ENCODE results near the gene CDK11A. TPM values are rescaled to one million over a fixed set of nuclear protein-coding genes. Genes with fewer than 3 reads are reported as not detected.
"Not testable (repeated sequence)": the region's sequence is repeated elsewhere in the genome, so short reads cannot be mapped to it uniquely, and the experiment has no call there.

The CDK11A gene
- total RNA-seq, 1 donor from 2014 or later, result 51.5 TPM

DNA sequence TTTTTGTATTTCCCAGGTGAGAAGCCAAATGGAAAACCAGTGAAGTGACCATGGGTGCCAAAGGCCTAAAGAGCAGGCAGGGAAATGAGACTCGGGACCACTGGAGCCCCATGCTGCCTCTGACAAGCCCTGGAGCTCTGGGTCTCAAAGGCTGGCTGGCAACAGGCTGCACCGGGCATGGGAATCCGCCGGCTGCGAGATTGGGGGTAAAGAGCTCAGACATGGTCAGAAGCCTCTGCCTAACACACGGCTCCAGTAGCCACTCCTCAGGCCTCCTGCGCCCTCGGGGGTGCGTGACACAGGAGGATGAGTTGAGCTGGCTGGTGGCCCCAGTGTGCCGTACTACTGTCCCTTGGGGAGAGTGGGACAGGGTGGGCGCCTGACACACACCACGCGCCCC lies 6.1 kb upstream of the CDK11A start:
- DNase-seq (ENCODE audit: low spot score); intact Hi-C loops (cut with DNase I); ATAC-seq: not testable (repeated sequence)

DNA sequence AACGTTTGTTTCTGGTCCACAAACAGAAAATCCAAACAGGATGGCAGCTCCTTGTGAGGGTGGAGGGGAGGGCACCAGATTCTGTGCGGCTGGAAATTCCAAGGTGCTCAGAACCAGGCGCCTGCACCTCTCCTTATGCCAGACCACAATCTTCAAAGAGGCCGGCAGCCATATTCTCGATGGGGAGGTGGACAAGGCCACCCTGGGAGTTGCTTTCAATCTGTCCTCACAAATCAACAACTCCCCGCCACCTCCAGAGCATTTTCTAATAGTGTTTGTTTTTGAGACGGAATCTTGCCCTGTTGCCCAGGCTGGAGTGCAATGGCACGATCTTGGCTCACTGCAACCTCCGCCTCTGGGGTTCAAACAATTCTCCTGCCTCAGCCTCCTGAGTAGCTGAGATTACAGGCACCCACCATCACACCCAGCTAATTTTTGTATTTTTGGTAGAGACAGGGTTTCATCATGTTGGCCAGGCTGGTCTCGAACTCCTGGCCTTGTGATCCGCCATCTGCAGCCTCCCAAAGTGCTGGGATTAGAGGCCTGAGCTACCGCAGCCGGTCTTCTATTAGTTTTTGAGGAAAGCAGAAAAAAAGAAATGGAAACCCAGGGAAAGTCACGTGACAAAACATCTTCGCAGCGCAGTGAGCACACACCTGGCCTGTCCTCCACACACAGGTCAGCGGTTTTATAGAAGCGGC lies 5.1 kb upstream of the CDK11A start:
- intact Hi-C loops (cut with DNase I); DNase-seq (ENCODE audit: low spot score); ATAC-seq: not testable (repeated sequence)

DNA sequence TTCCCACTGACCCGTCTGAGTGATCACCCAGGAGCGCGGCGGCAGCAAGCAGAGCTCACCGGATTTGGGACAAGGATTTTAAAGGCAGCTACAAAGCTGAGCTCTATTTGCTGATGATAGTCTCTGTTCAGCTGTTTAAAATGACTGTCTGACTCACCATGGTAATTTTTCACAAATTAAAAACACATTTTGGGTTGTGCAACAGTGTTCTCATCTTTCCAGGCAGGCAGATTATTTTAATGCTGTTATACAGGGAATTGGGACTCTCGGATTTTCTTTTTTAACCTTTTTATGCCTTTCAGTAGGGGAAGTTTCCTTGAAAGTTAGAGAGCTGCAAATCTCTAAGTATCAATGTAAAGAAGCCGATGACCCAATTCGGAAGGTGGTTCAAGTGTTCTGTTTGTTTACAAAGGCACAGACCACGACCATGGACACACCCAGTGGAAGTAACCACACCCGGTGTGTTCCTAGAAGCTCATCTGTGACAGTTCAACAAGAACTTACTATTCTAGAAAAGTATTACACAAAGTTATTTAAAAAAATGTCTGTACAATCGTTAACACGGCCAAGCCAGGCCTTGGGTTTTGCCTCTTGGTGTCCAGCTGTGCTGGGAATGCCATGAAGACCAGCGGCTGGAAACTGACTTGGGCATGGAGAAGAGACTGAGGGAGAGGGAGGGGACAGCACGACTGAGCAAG lies 4.3 kb upstream of the CDK11A start:
- ATAC-seq, result peak; percentile 52
- DNase-seq (ENCODE audit: low spot score); intact Hi-C loops (cut with DNase I): not testable (repeated sequence)

- intact Hi-C loops (cut with DNase I); ATAC-seq; DNase-seq (ENCODE audit: low spot score): not testable (repeated sequence)
Measured at GRCh38 chr1:1727131-1727651, 3.0 kb upstream of the CDK11A start.

DNA sequence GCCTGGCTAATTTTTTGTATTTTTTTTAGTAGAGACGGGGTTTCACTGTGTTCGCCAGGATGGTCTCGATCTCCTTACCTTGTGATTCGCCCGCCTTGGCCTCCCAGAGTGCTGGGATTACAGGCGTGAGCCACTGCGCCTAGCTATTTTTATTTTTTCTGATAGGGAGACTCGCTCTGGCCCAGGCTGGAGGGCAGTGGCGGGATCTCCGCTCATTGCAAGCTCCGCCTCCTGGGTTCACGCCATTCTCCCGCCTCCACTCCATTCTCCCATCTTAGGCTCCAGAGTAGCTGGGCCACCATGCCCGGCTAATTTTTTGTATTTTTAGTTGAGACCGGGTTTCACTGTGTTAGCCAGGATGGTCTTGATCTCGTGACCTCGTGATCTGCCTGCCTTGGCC lies 1.9 kb upstream of the CDK11A start:
- intact Hi-C loops (cut with DNase I); DNase-seq (ENCODE audit: low spot score): not testable (repeated sequence)

GRCh38 chr1:1721201-1721600 lies 3.0 kb downstream of the CDK11A start:
- ATAC-seq (no peak), DNase-seq (ENCODE audit: low spot score) (no peak)
- intact Hi-C loops (cut with DNase I), result no loop called here

More for the DNA sequence above, 1.9 kb upstream of the CDK11A start:
- not testable (repeated sequence) for ATAC-seq

DNA sequence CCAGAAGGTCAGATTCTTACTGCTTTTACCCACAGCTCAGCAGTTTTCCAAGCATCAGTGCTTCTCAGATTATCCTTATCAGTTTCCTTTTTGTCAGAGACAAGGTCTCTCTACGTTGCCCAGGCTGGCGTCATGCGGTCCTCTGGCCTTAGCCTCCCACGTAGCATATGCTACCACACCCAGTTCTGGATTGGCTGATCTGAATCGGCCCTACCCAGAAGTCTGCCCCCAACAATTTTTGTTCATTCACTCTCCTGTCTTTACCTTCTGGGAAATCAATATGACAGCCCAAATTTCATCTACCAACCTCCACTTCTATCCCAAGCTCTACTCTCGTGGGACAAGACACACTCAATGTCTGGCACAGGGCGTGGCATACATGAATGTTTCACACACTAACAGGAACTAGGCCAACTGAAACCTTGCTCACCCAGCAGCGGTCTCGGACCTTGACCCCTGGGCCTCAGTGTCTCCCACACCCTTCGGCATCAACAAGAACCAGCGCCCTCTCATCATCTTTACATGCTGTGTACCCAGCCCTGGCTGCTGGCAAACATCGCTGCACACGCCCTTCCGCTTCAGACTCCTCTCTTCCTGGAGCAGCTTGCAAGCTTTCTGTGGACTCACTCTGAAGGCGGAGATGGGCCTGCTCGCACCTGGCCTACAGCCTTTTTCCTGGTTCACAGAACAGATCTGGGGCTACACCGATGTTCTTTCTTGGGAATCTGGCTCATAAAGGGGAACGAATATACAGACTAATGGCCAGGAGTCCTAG lies 8.9 kb downstream of the CDK11A start:
- DNase-seq (ENCODE audit: low spot score); intact Hi-C loops (cut with DNase I); ATAC-seq: not testable (repeated sequence)

DNA sequence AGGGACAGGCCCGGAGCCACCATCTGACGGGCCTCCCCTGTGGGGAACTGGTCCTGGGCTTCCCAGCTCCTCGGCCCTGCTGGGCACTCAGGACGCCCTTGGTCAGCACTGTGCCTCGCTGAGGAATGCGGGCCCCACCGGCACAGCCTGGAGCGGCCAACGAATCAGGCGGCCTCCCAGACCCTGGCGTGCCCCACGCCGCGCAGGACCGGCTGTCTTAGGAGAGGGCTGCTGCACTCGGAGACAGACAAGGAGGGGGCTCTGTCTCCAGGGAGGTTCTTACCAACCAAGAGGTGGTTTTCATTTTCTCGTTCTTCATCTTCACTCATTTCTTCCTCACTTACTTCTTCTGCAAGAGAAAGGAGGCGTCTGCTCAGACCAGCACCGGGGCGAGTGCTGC lies 16.3 kb downstream of the CDK11A start:
- peak; percentile 14 for DNase-seq (ENCODE audit: low spot score)
- intact Hi-C loops (cut with DNase I); ATAC-seq: not testable (repeated sequence)

DNA sequence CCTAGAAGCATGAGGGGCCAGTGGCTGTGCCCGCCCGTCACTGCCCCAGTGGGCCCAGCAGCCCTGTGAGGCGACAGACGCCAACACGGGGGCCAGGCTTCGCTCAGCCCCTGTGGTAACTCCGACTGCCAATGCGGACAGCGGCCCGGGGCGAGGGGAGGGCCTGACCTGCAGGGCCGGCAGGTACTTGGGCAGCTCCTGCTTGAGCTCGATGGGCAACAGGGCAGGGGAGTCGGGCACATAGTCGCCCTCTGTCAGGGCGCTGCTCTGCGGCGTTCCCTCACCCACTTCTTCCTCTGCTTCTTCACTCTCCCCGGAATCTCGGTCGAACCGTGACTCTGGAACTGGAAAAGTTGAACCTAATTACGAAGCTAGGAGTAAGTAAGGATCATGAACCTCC lies 16.9 kb downstream of the CDK11A start:
- ATAC-seq; intact Hi-C loops (cut with DNase I): not testable (repeated sequence)
- DNase-seq (ENCODE audit: low spot score), result peak; percentile 32

DNA sequence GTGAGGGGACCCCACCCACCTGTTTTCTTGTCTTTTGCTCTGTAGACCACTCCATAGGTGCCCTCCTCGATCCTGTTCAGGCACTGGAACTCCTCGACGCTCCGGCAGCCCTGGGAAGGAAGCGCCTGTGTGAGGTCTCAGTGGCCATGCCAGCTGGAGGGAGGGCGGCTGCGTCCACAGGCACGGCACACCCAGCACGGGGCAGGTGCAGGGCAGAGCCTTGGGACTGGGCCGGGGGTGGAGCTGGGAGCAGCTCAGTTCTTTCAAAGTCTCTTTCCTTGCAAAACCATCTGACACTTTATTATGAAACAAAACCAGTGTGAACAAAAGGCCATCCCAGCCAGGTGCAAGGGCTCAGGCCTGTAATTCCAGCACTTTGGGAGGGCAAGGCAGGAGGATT lies 18.5 kb downstream of the CDK11A start:
- ATAC-seq; DNase-seq (ENCODE audit: low spot score): not testable (repeated sequence)

GRCh38 chr1:1704284-1704957 lies 19.7 kb downstream of the CDK11A start:
- ATAC-seq; intact Hi-C loops (cut with DNase I): not testable (repeated sequence)
- peak; percentile 51 for DNase-seq (ENCODE audit: low spot score)

More for the DNA sequence above, 18.5 kb downstream of the CDK11A start:
- intact Hi-C loops (cut with DNase I), result not testable (repeated sequence)

DNA sequence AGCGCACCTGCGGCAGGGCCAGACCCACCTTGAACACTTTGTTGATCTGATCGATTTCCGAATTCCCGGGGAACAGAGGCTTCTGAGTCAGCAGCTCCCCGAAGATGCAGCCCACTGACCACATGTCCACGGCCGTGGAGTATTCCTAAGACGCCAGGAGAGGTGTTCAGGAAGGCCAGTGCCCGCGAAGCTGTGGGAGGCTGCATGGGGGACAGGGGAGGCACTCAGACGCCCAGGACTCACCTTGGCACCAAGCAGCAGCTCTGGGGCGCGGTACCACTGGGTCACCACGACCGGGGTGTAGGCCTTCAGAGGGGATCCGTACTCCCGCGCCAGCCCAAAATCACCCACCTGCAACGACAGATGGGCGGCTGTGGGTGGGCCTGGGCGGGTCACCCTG lies 20.4 kb downstream of the CDK11A start:
- DNase-seq (ENCODE audit: low spot score), result peak; percentile 54
- intact Hi-C loops (cut with DNase I), result no loop called here
- ATAC-seq, result no peak

DNA sequence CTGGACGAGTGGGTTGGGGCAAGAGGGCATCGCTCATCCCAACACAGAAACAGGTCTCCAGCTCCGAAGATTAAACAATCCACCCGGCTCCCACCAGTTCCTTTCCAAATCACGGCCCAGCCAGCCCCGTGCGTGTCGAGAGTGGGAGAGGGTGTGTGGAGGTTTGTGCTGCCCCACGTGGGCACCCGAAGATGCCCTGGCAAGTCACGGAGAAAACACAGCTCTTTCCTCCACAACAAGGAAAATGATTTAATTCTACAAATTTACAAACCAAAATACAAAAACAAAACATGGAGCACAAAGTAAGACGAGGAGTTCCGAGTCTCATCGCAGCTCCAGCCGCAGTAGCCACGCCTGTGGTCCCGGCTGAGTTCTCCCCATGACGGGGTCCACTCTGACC lies 21.7 kb downstream of the CDK11A start:
- ATAC-seq; DNase-seq (ENCODE audit: low spot score); intact Hi-C loops (cut with DNase I): not testable (repeated sequence)

GRCh38 chr1:1700557-1700956 lies 23.6 kb downstream of the CDK11A start:
- DNase-seq (ENCODE audit: low spot score); intact Hi-C loops (cut with DNase I): not testable (repeated sequence)
- ATAC-seq, result peak; percentile 22

DNA sequence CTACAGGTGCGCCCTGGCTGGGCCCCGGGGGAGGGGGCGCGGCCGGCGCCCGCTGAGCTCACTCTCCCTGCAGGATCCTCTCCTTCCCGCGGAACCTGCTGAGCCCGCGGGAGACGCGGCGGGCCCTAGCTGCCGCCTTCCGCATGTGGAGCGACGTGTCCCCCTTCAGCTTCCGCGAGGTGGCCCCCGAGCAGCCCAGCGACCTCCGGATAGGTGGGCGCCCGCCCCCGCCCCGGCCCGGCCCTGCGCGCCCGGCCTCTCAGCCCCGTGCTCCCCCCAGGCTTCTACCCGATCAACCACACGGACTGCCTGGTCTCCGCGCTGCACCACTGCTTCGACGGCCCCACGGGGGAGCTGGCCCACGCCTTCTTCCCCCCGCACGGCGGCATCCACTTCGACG lies 24.1 kb downstream of the CDK11A start:
- ATAC-seq; intact Hi-C loops (cut with DNase I); DNase-seq (ENCODE audit: low spot score): not testable (repeated sequence)

DNA sequence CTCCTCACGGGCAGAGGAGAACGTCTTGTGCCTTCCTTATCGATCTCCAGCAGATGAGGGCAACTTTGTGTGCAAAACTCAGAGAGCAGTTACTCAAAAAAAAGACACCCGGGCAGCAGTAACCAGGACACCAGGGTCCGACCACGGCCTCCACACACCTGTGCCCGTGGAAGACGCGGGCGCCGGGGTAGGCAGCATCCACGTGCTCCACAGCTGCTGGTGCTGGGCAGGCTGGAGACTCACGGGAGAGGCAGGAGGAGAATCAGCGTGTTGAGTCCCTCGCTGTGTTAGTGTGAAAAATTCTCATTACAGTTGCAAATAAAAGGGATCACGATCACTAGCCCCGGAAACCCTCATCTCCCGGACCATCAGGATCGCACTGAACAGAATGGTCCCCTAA lies 25.1 kb downstream of the CDK11A start:
- peak; percentile 14 for DNase-seq (ENCODE audit: low spot score)
- ATAC-seq; intact Hi-C loops (cut with DNase I): not testable (repeated sequence)

DNA sequence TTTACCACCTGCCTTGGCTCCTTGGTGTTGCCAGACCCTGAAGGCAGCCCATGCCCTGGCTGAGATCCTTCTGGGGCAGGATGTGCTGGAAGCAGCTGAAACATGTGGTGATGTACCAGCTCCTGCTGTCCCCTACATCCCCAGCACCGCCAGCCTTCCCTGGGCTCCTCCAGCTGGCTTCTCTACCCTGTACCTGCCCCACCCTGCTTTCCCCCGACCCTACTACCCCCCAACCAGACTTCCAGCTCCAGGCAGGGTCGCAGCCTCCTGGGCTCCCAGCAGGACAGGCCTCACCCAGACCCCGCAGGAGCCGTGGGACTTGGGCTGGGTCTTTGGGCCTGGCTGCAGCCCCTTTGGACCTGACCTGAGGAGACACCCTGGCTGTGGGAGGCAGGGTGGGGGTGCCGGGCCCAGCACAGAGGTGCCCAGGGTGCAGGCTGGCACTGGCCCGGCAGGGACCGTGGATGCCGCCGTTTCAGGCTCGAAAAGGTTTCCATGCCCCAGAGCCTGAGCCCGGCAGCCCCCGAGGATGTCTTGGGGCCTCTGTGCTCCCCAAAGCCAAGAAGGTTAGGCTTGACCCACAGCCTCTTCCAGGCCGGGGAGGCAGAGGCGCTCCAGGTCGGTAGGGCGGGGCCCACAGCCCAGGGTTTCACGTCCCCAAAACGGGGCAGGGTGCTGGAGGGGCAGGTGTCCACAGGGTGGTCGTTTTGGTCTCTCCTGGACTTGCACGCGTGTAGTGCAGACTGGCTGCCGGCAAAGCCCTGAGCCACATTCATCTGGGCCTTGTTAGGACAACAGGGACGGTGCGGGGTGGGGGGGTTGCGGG lies 26.6 kb downstream of the CDK11A start:
- intact Hi-C loops (cut with DNase I); ATAC-seq: not testable (repeated sequence)
- DNase-seq (ENCODE audit: low spot score), result peak; percentile 32

Measured in sciatic nerve (tissue), 2 donors.